IMR-90 (cell line): ENCODE measurements around the gene OR3A2.

Experiments used
- CEBPB ChIP-seq: IDR thresholded peaks from 2 replicates; pipeline ENCODE4 v1.6.1; 2012; ENCODE audit warnings: low read depth, low read length, improper control_type of control experiment
- CHD1 ChIP-seq: IDR thresholded peaks from 2 replicates; pipeline ENCODE4 v1.6.1; 2012; ENCODE audit warnings: low read depth, low read length, improper control_type of control experiment
- MAFK ChIP-seq: IDR thresholded peaks from 2 replicates; pipeline ENCODE4 v1.6.1; 2012; ENCODE audit warnings: low read depth, low read length, improper control_type of control experiment
- MAZ ChIP-seq: IDR thresholded peaks from 2 replicates; pipeline ENCODE4 v1.6.1; 2012; ENCODE audit warnings: low read depth, mild to moderate bottlenecking, low read length, improper control_type of control experiment, moderate library complexity, borderline replicate concordance
- MXI1 ChIP-seq: IDR thresholded peaks from 2 replicates; pipeline ENCODE4 v1.6.1; 2012; ENCODE audit warnings: low read depth, mild to moderate bottlenecking, low read length, moderate library complexity, borderline replicate concordance
- POLR2A ChIP-seq: IDR thresholded peaks from 2 replicates; pipeline ENCODE4 v1.6.1; 2012; ENCODE audit warnings: mild to moderate bottlenecking, low read depth, low read length
- RCOR1 ChIP-seq: IDR thresholded peaks from 2 replicates; pipeline ENCODE4 v1.6.1; 2012; ENCODE audit warnings: mild to moderate bottlenecking, low read length, improper control_type of control experiment; ENCODE audit not compliant: insufficient replicate concordance
- SMC3 ChIP-seq: fragments of 150-350 bp; IDR thresholded peaks from 2 replicates; pipeline ENCODE4 v1.6.1; 2016; ENCODE audit warnings: low read depth, mild to moderate bottlenecking, antibody characterized with exemption, low read length, moderate library complexity
- TF ChIP-seq, protein P1 (sequence below): conservative IDR thresholded peaks from 2 replicates; pipeline ENCODE4 v1.5.1; 2012; ENCODE audit warnings: mild to moderate bottlenecking, low read depth, low read length, improper control_type of control experiment
- TF ChIP-seq, protein P2 (sequence below): fragments of 150-350 bp; IDR thresholded peaks from 2 replicates; pipeline ENCODE4 v1.6.1; 2017; ENCODE audit warnings: mild to moderate bottlenecking, antibody characterized with exemption, low read length, low read depth

DNA sequence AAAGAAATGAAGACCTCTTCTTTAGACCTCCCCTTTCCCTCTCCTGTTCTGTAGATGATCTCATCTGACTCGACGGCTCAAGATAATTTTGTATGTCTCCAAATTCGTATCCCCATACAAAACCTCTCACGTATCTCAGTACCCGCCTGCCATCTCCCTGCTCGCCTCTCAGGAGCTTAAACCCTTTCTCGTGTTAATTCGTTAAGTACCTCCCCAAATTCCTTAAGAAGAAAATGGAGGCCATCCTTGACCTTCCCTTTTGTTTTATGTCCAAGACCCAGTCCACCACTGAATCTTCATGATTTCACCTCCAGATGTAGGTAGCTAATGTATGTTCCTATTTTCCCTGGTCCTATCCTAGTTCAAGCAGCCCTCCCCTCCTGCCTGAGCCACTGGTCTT is 129.5 kb downstream of the OR3A2 start:
- no peak for TF ChIP-seq SMC3
- TF ChIP-seq POLR2A = no peak
- TF ChIP-seq, protein P1, sequence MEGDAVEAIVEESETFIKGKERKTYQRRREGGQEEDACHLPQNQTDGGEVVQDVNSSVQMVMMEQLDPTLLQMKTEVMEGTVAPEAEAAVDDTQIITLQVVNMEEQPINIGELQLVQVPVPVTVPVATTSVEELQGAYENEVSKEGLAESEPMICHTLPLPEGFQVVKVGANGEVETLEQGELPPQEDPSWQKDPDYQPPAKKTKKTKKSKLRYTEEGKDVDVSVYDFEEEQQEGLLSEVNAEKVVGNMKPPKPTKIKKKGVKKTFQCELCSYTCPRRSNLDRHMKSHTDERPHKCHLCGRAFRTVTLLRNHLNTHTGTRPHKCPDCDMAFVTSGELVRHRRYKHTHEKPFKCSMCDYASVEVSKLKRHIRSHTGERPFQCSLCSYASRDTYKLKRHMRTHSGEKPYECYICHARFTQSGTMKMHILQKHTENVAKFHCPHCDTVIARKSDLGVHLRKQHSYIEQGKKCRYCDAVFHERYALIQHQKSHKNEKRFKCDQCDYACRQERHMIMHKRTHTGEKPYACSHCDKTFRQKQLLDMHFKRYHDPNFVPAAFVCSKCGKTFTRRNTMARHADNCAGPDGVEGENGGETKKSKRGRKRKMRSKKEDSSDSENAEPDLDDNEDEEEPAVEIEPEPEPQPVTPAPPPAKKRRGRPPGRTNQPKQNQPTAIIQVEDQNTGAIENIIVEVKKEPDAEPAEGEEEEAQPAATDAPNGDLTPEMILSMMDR = no peak
- no peak for TF ChIP-seq MXI1
- no peak for TF ChIP-seq MAZ
- TF ChIP-seq MAFK = no peak
- TF ChIP-seq CHD1 = no peak
- no peak for TF ChIP-seq RCOR1
- no peak for TF ChIP-seq CEBPB
- TF ChIP-seq, protein P2, sequence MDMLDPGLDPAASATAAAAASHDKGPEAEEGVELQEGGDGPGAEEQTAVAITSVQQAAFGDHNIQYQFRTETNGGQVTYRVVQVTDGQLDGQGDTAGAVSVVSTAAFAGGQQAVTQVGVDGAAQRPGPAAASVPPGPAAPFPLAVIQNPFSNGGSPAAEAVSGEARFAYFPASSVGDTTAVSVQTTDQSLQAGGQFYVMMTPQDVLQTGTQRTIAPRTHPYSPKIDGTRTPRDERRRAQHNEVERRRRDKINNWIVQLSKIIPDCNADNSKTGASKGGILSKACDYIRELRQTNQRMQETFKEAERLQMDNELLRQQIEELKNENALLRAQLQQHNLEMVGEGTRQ = no peak
